Endothelial cell (in vitro differentiated cells): ENCODE results near the gene KIF1C. TPM values are rescaled to one million over a fixed set of nuclear protein-coding genes. Genes with fewer than 3 reads are reported as not detected.
"Not testable (repeated sequence)": the region's sequence is repeated elsewhere in the genome, so short reads cannot be mapped to it uniquely, and the experiment has no call there.

Experiments used
- DNase-seq: peaks from one replicate; pipeline ENCODE4 v3.0.0; 2021; ENCODE audit warnings: low spot score
- H3K27ac Mint-ChIP-seq: one replicate; pipeline ENCODE4 v1.8.0; 2021; ENCODE audit warnings: mixed read lengths, inconsistent platforms; ENCODE audit not compliant: unreplicated experiment
- H3K27me3 Mint-ChIP-seq: one replicate; pipeline ENCODE4 v1.8.0; 2021; ENCODE audit warnings: mild to moderate bottlenecking, moderate library complexity, mixed read lengths, inconsistent platforms; ENCODE audit not compliant: unreplicated experiment
- H3K36me3 Mint-ChIP-seq: one replicate; pipeline ENCODE4 v1.8.0; 2021; ENCODE audit warnings: mild to moderate bottlenecking, low read depth, mixed read lengths, inconsistent platforms; ENCODE audit not compliant: unreplicated experiment
- H3K4me1 Mint-ChIP-seq: one replicate; pipeline ENCODE4 v1.8.0; 2021; ENCODE audit warnings: mild to moderate bottlenecking, mixed read lengths, inconsistent platforms; ENCODE audit not compliant: unreplicated experiment
- H3K4me3 Mint-ChIP-seq: one replicate; pipeline ENCODE4 v1.8.0; 2021; ENCODE audit warnings: mild to moderate bottlenecking, mixed read lengths, inconsistent platforms; ENCODE audit not compliant: unreplicated experiment
- H3K9me3 Mint-ChIP-seq: one replicate; pipeline ENCODE4 v1.8.0; 2021; ENCODE audit warnings: mixed read lengths, inconsistent platforms; ENCODE audit not compliant: unreplicated experiment
- total RNA-seq: library from RNA; stranded (reverse); fragmentation: NEBNext Ultra II Directional; extraction: Animal tissue kit (Norgen Biotek cat#: 25700); gene quantifications from one replicate; pipeline ENCODE4 v1.2.1, GENCODE V29; 2021; ENCODE audit not compliant: unreplicated experiment
- TF ChIP-seq, protein P1 (sequence below): fragments of 200-600 bp; sonication (generic); IDR thresholded peaks from one replicate; pipeline ENCODE4 v1.5.0; 2021; ENCODE audit warnings: antibody characterized with exemption; ENCODE audit not compliant: unreplicated experiment

KIF1C gene
- total RNA-seq, 1 donor from 2014 or later, result 127 TPM

DNA sequence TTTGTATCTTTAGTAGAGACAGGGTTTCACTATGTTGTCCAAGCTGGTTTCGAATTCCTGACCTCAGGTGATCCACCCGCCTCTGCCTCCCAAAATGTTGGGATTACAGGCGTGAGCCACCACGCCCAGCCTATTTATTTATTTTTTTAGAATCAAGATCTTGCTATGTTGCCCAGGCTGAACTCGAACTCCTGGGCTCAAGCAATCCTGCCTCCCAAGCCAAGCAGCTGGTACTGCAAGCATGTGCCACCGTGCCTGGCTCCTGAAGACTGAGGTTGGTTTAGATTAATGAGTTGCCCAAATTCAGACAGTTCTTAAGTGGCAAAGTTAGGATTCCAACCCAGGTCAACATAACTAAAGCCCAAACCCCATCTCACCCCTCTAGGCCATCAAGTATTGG, 29.5 kb downstream of the KIF1C start:
- TF ChIP-seq, protein P1, sequence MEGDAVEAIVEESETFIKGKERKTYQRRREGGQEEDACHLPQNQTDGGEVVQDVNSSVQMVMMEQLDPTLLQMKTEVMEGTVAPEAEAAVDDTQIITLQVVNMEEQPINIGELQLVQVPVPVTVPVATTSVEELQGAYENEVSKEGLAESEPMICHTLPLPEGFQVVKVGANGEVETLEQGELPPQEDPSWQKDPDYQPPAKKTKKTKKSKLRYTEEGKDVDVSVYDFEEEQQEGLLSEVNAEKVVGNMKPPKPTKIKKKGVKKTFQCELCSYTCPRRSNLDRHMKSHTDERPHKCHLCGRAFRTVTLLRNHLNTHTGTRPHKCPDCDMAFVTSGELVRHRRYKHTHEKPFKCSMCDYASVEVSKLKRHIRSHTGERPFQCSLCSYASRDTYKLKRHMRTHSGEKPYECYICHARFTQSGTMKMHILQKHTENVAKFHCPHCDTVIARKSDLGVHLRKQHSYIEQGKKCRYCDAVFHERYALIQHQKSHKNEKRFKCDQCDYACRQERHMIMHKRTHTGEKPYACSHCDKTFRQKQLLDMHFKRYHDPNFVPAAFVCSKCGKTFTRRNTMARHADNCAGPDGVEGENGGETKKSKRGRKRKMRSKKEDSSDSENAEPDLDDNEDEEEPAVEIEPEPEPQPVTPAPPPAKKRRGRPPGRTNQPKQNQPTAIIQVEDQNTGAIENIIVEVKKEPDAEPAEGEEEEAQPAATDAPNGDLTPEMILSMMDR, result no peak
- H3K36me3 Mint-ChIP-seq, result peaks cover 18% of the 10 kb centered on the region
- H3K4me1 Mint-ChIP-seq, result peaks cover 3% of the 10 kb centered on the region
- peaks cover 2% of the 10 kb centered on the region for H3K27me3 Mint-ChIP-seq
- H3K9me3 Mint-ChIP-seq, result no peaks in the 10 kb centered on the region
- no peak overlapping the region for H3K27ac Mint-ChIP-seq
- no peak for DNase-seq
- no peak overlapping the region for H3K4me3 Mint-ChIP-seq

DNA sequence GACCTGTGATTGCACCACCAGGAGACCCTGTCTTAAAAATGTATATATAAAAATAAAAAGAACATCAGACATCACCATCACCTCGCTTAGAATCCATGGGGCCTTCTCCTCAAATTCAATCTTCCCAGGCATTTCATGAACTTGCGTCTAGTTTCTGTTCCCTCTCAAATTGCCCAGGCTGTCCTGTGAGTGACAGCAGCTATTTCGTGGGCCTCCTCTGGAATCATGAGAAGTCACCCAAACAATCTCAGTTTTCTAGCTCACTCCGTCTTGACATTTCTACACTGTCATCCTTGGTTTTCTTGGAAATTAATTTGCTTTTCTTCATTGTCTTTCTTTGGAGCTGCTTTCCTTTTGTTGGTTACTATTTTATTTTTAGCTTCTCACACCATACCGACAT, 30.2 kb downstream of the KIF1C start:
- Mint-ChIP-seq H3K9me3 (no peaks in the 10 kb centered on the region), H3K27me3 (peaks cover 4% of the 10 kb centered on the region), H3K4me3 (no peak overlapping the region), H3K4me1 (peaks cover 3% of the 10 kb centered on the region), H3K27ac (no peak overlapping the region), H3K36me3 (peaks cover 14% of the 10 kb centered on the region)
- TF ChIP-seq, protein P1, result no peak
- DNase-seq, result no peak

DNA sequence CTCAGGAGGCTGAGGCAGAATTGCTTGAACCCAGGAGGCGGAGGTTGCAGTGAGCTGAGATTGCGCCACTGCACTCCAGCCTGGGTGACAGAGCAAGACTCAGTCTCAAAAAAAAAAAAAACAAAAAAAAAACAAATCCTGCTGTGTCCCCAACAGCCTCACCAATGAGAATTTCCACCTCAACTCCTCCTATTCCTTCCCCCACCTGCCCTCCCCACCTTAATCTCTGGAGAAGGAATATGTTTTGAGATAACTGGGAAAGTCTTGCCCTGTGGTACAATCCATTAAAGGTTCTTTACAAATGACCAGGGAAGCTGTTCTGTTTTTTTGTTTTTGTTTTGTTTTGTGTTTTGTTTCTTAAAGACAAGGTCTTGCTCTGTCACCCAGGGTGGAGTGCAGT, 32.4 kb downstream of the KIF1C start:
- not testable (repeated sequence) for H3K4me3 Mint-ChIP-seq, H3K27me3 Mint-ChIP-seq, DNase-seq, H3K4me1 Mint-ChIP-seq, H3K9me3 Mint-ChIP-seq, H3K27ac Mint-ChIP-seq, H3K36me3 Mint-ChIP-seq

DNA sequence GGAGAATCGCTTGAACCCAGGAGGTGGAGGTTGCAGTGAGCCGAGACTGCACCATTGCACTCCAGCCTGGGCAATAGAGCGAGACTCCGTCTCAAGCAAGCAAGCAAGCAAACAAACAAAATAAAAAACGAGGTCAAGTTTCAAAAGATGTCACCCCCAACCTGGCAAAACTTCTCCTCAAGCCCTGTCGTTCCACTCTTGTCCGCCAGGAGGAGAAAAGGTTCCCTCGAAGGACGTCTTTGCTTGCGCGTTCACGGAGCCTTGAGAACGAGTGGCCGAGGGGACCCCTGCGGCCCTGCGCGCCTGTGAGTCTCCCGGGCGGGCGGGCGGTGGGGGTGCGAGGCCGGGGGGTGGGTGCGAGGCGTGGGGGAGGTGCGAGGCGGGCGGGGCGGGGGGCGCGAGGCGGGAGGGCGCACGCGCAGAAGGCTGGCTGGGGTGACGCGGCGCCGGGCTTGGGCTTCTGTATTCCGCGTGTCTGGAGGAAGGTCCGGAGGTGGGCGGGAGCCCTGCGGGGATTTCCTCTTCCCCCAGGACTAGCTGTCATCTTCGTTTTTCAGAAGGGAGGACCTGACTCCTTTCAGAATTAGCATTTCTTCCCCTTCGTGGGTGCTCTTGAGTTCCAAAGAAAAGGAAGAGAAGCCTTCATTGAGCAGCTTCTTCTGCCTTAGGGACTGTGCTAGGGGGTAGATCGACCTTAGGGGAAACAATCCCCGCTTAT, 33.8 kb downstream of the KIF1C start:
- peak; percentile 86 for DNase-seq
- Mint-ChIP-seq H3K27ac (peak overlapping the region; percentile 64), H3K9me3 (no peaks in the 10 kb centered on the region), H3K4me3 (peak overlapping the region; percentile 78), H3K4me1 (peaks cover 3% of the 10 kb centered on the region), H3K36me3 (no peaks in the 10 kb centered on the region), H3K27me3 (peaks cover 7% of the 10 kb centered on the region)
- TF ChIP-seq, protein P1, result peak; percentile 83

DNA sequence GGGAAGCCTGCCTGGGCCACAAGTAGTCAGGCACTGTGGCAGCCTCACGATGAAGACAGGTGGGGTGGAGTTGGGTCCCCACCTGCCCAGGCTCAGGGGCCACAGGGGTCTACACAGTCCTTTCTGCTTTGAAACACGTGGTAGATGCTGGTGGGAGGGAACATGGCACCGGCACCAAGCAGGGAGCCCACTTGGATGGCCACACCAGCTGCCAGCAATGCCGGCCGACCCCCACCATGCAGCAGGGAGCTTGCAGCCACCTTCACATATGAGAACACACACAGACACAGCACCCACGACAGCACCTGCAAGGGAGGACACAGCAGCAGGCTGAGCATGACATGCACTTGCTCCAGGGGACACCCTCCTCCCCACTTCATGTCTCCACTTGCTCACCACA, 35.1 kb downstream of the KIF1C start:
- no peak overlapping the region for H3K4me3 Mint-ChIP-seq
- peaks cover 7% of the 10 kb centered on the region for H3K27me3 Mint-ChIP-seq
- peaks cover 3% of the 10 kb centered on the region for H3K4me1 Mint-ChIP-seq
- DNase-seq, result no peak
- no peaks in the 10 kb centered on the region for H3K9me3 Mint-ChIP-seq
- no peak overlapping the region for H3K27ac Mint-ChIP-seq
- TF ChIP-seq, protein P1, result no peak
- H3K36me3 Mint-ChIP-seq, result no peaks in the 10 kb centered on the region
